Cortex of kidney (tissue), 1 donor: Measurements from ENCODE around the gene CPTP.

Source experiments
- DNase-seq: peaks from one replicate; lab custom pipeline; 2025; lab: John Stamatoyannopoulos, UW

Gene CPTP

GRCh38 chr1:1319646-1319941 is 5.0 kb upstream of the CPTP start:
- no peak for DNase-seq

DNA sequence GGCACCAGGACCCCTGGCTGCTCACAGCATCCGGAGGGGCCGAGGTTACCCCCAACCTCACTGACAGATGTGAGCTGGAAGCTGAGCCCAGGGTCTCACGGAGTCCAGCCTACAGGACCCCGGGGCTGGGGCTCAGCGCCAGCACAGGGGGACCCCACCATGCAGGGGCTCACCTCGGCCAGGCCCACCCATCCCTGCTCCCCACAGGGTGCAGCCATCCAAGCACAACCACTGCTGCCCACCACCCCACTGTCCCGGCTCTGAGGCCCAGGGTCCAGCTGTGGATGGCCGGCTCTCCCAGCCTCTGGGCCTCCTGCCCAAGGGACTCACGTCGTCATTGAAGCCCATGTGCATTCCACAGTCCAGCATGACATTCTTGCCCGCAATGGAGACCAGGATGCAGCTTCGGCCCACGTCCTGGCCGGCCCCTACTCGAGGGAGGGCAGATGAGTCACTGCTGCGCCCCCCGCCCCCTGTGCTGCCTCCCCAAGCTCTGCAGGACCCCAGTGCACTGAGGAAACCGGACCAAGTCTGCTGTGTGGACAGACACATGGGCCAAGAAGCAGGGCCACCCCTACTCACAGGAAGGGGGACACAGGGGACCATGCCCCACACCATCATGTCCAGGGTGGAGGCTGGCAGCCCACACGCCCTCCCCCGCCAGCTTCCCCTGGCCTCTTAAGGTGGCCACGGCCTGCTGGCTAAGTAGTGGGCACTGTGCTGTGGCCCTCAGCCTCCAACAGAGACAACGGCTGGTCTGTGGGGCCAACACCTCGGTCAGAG is 3.7 kb upstream of the CPTP start:
- no peak for DNase-seq

- DNase-seq, result no peak
Observed at GRCh38 chr1:1321477-1321876, 3.1 kb upstream of the CPTP start.

DNA sequence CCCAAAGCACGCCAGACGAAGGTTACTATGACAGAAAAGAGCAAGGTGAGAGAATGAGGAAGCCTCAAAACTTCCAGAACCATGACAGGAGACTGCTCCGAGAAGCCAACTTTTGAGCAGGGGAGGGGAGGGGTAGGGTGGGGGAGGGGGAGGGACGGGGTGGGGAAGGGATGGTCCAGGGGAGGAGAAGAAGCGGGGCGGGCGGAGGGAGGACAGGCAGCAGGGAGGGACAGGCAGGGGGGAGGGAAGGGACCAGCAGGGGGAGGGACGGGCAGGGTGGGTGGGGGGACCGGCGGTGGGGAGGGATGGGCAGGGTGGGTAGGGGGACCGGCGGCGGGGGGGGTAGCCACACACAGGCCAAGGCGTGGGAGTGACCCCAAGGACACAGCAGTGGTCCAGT is 2.2 kb upstream of the CPTP start:
- no peak for DNase-seq

DNA sequence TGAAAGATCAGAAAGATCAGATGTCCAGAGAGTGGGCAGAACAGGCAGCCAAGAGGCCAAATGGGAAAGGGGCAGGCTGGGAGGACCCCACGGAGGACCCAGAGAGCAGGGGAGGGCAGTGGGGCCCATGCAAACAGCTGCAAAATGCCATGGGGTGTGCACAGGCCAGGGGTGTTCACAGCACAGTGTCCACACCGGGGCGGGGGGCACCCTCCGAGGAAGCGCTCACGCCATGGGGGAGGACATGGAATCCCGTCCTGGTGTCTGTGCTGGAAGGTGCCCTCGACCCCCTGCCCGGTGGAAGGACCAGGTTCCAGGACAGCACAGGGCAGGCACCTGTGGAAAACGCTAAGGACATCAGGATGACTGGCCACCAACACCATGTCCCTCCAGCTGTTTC is 1.6 kb upstream of the CPTP start:
- no peak for DNase-seq

GRCh38 chr1:1324084-1324523 is 498 bp upstream of the CPTP start:
- DNase-seq, result no peak

DNA sequence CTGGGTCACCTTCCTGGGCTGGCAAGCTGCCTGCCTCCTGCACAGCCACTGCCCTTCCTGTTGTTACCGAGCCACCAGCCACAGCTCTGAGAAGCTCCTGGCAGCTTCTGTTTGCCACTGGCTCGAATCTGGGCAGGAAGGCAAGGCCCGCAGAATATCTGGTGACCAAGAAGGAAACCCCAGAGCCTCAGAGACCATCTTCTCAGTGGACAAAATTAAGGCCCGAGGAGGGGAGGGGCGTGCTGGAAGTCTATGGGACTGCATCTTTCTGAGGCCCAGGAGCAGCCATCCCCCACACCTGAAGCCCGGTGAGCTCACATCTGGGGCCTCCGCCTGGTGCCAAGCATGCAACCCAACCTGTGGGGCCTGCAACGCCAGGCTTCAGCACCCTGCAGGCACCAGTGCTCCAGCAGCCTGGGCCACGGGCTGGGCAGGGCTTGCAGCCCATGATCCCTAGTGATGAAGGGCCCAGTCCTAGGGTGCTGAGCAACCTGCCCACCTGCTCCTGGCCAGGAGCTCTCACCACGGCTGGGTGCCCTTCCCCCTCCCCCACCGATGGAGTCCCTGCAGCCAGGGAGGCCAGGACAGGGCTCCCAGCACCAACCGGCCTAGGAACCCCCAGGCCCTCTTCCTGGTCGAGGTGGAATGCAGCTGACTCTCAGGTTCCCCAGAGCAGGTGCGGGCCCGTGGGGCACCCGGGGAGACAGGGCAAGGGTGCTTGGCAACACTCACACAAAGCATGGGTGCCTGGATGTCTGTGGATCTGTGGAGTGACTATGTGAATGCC is 879 bp downstream of the CPTP start:
- no peak for DNase-seq

GRCh38 chr1:1326075-1326605 is 1.5 kb downstream of the CPTP start:
- DNase-seq, result no peak

- DNase-seq, result no peak
Observed at GRCh38 chr1:1327291-1327690, 2.7 kb downstream of the CPTP start.

DNA sequence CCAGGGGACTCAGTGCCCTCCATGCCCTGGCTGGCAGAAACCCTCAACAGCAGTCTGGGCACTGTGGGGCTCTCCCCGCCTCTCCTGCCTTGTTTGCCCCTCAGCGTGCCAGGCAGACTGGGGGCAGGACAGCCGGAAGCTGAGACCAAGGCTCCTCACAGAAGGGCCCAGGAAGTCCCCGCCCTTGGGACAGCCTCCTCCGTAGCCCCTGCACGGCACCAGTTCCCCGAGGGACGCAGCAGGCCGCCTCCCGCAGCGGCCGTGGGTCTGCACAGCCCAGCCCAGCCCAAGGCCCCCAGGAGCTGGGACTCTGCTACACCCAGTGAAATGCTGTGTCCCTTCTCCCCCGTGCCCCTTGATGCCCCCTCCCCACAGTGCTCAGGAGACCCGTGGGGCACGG is 3.7 kb downstream of the CPTP start:
- no peak for DNase-seq

DNA sequence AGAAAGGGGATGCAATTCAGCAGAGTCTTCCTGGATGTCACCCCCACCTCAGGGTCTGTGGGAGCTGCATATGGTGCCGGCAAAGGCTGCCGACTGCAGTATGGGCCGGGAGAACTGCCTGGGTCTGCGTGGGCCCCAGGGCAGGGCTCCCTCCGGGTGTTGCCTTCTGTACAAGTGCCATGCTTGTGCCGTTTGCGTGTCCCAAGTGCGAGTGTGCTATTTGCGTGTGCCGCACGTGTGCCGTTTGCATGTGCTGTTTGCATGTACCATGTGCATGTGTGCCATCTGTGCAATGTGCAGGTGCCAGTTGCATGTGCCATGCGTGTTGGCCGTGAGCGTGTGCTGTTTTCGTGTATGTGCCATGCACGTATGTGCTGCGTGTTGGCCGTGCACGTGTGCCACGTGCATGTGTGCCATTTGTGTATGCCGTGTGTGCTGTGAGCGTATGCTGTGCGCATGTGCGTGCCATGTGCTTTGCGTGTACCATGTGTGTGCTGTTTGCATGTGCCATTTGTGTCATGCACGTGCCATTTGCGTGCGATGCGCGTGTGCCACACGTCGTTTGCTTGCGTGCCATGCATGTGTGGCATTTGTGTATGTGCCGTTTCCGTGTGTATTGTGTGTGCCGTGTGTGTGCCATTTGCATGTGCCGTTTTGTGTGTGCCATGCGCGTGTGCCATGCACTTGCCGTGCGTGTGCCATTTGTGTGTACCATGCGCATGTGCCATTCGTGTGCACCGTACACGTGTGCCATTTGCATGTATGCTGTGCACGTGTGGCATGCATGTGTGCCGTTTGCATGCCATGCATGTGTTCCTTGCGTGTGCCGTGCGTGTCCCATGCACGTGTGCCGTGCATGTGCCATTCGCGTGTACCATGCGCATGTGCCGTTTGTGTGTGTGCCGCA is 5.0 kb downstream of the CPTP start:
- no peak for DNase-seq

- DNase-seq, result no peak
Observed at GRCh38 chr1:1330366-1331067, 5.9 kb downstream of the CPTP start.

- DNase-seq, result no peak
Observed at GRCh38 chr1:1331068-1331965, 6.7 kb downstream of the CPTP start, which contains the start of gene TAS1R3. TAS1R3 (plus strand) TSS chr1:1331280; CDS start chr1:1331346, 66 bp downstream.

- DNase-seq, result no peak
Observed at GRCh38 chr1:1332031-1332755, 7.6 kb downstream of the CPTP start.

DNA sequence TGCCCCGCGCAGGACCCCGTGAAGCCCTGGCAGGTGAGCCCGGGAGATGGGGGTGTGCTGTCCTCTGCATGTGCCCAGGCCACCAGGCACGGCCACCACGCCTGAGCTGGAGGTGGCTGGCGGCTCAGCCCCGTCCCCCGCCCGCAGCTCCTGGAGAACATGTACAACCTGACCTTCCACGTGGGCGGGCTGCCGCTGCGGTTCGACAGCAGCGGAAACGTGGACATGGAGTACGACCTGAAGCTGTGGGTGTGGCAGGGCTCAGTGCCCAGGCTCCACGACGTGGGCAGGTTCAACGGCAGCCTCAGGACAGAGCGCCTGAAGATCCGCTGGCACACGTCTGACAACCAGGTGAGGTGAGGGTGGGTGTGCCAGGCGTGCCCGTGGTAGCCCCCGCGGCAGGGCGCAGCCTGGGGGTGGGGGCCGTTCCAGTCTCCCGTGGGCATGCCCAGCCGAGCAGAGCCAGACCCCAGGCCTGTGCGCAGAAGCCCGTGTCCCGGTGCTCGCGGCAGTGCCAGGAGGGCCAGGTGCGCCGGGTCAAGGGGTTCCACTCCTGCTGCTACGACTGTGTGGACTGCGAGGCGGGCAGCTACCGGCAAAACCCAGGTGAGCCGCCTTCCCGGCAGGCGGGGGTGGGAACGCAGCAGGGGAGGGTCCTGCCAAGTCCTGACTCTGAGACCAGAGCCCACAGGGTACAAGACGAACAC is 8.3 kb downstream of the CPTP start:
- no peak for DNase-seq

- no peak for DNase-seq
Observed at GRCh38 chr1:1333551-1334241, 9.1 kb downstream of the CPTP start.

DNA sequence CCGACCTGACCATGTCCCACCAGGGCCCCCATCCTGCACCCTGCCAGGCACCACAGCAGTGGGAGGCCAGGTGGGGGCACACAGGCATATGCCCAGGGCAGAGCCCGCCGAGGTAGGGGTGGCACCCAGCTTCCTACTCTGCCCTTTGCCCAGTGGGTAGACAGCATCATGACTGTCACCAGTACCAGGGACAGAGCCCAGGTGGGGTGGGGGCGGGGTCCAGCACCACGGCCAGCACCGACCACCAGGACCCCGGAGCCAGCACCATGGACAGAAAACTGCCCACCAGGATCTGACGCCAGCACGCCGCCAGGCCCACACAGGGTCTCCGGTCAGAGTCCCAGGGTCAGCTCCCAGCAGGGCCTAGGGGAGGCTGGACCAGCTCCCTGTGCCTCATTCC is 10.2 kb downstream of the CPTP start:
- no peak for DNase-seq

- DNase-seq, result no peak
Observed at GRCh38 chr1:1335283-1335682, 10.7 kb downstream of the CPTP start.
